WERI-Rb-1 (cell line): ENCODE data around the gene KCNMA1.
A peak's percentile ranks its signal among the peaks of the same experiment; 100 is the strongest.

Experiments used
- DNase-seq: peaks from one replicate; pipeline ENCODE4 v3.0.0-alpha.2; 2020
- H3K27ac ChIP-seq: fragments of 250-450 bp; sonication (Bioruptor Pico); 2 replicates; pipeline ENCODE4 v1.5.1; 2020; ENCODE audit warnings: mild to moderate bottlenecking, moderate library complexity
- H3K27me3 ChIP-seq: fragments of 250-450 bp; sonication (Bioruptor Pico); 2 replicates; pipeline ENCODE4 v1.5.1; 2021; ENCODE audit warnings: mild to moderate bottlenecking, low read depth, moderate library complexity; ENCODE audit not compliant: insufficient read depth, severe bottlenecking
- H3K36me3 ChIP-seq: fragments of 250-450 bp; sonication (Bioruptor Pico); 2 replicates; pipeline ENCODE4 v1.5.1; 2020; ENCODE audit warnings: mild to moderate bottlenecking, moderate library complexity
- H3K4me3 ChIP-seq: 2 replicates; pipeline ENCODE4 v1.5.1; 2011; ENCODE audit warnings: low read depth, mild to moderate bottlenecking, control low read depth, low read length
- H3K9me3 ChIP-seq: fragments of 250-450 bp; sonication (Bioruptor Pico); 2 replicates; pipeline ENCODE4 v1.5.1; 2021; ENCODE audit warnings: mild to moderate bottlenecking, moderate library complexity; ENCODE audit not compliant: severe bottlenecking
- TF ChIP-seq, protein P1 (sequence below): IDR thresholded peaks from 2 replicates; pipeline ENCODE4 v1.5.1; 2011; ENCODE audit warnings: low read depth, mild to moderate bottlenecking, control low read depth, inconsistent platforms, low read length

KCNMA1 gene

DNA sequence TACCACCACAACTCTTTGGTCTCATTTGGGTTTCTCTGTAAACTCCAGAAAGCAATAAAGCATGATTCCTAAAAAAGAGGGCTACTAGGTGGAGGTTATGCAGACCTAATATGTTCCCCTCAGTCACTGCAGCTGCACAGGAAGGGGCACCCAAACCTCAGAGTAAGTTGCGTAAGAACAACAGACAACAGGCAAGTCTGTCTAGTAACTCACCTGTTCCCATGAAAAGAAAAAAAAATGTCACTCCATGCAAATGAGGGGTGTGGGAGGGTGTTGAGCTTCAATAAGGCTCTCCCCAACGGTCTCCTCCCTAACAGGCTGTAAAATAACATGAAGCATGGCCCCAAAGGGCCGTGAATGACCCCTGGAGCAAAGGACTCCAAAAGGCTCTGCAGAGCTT is 461.4 kb downstream of the KCNMA1 start:
- no peaks in the 10 kb centered on the region for H3K9me3 ChIP-seq
- H3K27ac ChIP-seq, result no peak overlapping the region
- no peak for DNase-seq
- no peak overlapping the region for H3K4me3 ChIP-seq
- no peaks in the 10 kb centered on the region for H3K27me3 ChIP-seq
- H3K36me3 ChIP-seq, result no peaks in the 10 kb centered on the region
- TF ChIP-seq, protein P1, sequence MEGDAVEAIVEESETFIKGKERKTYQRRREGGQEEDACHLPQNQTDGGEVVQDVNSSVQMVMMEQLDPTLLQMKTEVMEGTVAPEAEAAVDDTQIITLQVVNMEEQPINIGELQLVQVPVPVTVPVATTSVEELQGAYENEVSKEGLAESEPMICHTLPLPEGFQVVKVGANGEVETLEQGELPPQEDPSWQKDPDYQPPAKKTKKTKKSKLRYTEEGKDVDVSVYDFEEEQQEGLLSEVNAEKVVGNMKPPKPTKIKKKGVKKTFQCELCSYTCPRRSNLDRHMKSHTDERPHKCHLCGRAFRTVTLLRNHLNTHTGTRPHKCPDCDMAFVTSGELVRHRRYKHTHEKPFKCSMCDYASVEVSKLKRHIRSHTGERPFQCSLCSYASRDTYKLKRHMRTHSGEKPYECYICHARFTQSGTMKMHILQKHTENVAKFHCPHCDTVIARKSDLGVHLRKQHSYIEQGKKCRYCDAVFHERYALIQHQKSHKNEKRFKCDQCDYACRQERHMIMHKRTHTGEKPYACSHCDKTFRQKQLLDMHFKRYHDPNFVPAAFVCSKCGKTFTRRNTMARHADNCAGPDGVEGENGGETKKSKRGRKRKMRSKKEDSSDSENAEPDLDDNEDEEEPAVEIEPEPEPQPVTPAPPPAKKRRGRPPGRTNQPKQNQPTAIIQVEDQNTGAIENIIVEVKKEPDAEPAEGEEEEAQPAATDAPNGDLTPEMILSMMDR, result no peak

DNA sequence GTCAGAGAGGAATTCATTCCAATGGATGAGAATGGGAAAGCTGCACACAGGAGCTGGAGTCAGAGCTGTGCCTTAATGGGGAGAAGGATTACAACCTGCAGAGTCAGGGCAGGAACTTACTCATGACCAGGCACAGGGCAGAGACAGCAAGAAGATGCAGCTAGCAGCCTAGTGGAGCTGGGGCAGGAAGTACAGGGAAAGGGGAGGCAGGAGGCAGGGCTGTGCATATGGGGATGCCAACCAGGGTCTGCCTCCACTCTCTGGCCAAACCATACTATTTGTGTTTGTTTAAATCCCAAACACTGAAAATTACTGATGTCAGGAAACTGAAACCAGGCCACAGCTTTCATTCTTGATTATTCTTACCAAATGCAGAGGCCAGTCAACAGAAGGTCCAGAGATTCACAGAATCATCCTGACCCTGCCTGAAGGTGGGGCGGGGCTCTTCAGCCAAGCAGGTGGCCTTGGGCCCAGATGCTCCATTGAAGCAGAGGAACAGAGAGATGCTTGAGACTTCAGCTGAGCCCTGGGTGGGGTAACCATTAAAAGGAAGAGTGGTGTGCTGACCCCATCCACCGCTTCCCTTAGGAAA is 461.9 kb downstream of the KCNMA1 start:
- H3K9me3 ChIP-seq, result no peaks in the 10 kb centered on the region
- H3K36me3 ChIP-seq, result no peaks in the 10 kb centered on the region
- no peak overlapping the region for H3K4me3 ChIP-seq
- H3K27me3 ChIP-seq, result no peaks in the 10 kb centered on the region
- H3K27ac ChIP-seq, result no peak overlapping the region
- TF ChIP-seq, protein P1, result no peak
- no peak for DNase-seq

DNA sequence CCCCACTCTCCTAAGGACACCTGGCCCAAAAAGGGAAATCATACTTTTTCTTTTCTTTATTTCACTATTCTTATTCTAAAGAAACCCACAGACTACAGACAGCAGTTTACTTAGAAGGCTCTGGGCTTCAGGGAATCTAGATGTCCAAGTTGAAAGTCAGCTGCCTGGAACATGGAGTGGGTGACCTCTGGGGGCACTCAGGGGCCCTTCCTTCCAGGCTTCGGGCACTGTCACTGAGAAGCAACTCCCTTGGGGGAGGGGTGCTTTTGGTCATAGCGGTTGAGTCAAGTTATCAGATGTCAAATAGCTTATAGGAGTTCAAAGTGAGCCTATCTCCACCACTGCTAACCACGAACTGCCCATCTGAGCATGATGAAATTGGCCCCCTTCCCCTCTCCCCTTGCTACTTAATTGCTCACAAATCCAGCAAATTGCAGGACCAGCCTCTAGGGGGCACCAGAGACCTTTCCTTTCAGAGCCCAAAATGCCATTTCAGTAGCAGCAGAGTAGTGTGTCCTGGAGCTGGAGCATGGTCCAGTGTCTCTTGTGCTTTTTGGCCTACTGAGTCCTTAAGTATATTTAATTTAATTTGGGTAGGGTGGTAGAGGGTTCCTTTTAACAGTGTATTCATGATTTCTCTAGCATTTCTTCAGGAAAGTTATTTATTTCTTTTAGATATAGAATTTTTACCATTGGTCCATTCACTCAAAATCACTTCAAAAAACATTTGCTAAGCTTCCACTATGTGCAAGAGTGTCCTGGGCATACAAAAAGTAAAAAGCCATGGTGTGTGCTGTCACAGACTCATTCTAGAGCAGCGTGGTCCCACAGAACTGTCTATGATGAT is 463.8 kb downstream of the KCNMA1 start:
- Histone ChIP-seq H3K4me3 (no peak overlapping the region), H3K27me3 (no peaks in the 10 kb centered on the region), H3K27ac (no peak overlapping the region), H3K36me3 (no peaks in the 10 kb centered on the region), H3K9me3 (no peaks in the 10 kb centered on the region)
- TF ChIP-seq, protein P1, result peak; percentile 81
- peak; percentile 77 for DNase-seq

DNA sequence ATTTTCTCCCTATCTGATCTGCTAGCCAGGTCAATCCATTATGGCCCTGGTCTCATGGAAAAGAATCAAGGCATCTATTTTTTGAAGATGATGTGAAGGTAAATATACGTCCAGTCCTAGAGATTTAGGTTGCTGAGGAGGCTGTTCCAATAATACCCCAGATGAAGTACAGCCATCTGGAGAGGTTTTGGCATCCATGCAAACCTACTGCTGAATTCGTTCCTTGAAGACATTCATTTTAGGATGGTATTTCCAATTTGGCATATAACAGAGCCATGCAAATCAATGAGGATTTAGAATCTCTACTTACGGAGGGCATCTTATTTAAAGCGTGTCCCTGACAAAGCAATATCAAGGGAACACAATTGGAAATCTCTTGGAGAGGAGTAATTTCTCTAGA is 465.5 kb downstream of the KCNMA1 start:
- Histone ChIP-seq H3K27me3 (no peaks in the 10 kb centered on the region), H3K36me3 (no peaks in the 10 kb centered on the region), H3K4me3 (no peak overlapping the region), H3K9me3 (no peaks in the 10 kb centered on the region), H3K27ac (no peak overlapping the region)
- no peak for DNase-seq
- TF ChIP-seq, protein P1, result no peak

DNA sequence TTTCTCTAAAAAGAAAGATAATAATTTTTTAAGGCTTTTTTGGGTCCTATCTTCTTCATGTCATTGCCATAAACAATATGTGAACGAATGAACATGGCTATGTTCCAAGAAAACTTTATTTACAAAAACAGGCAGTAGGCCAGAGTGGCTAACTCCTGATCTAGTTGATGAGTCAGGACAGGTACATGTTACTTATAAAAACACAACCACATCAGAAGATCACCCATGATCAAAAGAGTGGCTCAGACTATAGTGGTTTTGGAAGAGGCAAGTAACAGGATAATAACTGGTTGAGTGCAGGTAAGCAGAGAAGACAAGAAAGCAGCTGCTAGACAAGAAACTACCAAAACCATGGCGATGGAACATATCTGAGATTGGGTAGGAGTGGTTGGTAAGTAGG is 468.7 kb downstream of the KCNMA1 start:
- Histone ChIP-seq H3K36me3 (no peaks in the 10 kb centered on the region), H3K27ac (no peak overlapping the region), H3K9me3 (no peaks in the 10 kb centered on the region), H3K27me3 (no peaks in the 10 kb centered on the region), H3K4me3 (no peak overlapping the region)
- no peak for DNase-seq
- TF ChIP-seq, protein P1, result no peak
